HG03025 (cell line): ENCODE results near the gene ABHD1.
"Not testable (repeated sequence)": the region's sequence is repeated elsewhere in the genome, so short reads cannot be mapped to it uniquely, and the experiment has no call there.

ENCODE experiments used
- ATAC-seq: cut with Tn5 transposase; IDR thresholded peaks from one replicate; pipeline ENCODE4 v1.9.1; 2021; ENCODE audit warnings: mild to moderate bottlenecking, moderate library complexity; ENCODE audit not compliant: unreplicated experiment, low FRiP score

Gene ABHD1

DNA sequence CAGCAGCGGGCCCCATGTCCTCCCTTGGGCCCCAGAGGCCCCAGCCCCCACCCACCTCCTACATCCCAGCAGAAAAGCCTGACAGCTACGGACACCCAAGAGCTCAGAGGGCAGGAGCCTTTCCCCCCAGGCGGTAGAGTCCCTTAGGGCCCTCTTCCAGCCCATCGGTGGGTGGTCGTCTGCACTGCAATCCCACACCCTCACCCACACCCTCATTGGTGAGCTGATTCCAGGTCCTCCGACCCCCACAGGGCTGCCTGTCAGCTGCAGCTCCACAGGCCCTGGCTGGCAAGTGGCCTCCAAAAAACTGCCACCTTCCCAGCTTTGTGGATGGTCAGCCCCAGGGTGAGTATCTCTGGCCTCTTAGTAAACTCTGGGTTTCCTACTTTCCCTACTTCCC, 35.7 kb downstream of the ABHD1 start:
- no peak for ATAC-seq

DNA sequence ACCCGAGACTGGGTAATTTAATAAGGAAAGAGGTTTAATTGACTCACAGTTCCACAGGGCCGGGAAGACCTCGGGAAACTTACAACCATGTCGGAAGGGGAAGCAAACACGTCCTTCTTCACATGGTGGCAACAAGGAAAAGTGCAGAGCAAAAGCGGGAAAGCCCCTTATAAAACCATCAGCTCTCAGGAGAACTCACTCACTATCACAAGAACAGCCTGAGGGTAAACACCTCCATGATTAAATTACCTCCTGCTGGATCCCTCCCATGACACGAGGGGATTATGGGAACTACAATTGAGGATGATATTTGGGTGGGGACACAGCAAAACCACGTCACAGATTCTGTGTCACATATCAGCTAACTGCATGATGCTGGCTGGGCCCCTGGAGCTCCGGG, 36.6 kb downstream of the ABHD1 start:
- ATAC-seq: no peak

DNA sequence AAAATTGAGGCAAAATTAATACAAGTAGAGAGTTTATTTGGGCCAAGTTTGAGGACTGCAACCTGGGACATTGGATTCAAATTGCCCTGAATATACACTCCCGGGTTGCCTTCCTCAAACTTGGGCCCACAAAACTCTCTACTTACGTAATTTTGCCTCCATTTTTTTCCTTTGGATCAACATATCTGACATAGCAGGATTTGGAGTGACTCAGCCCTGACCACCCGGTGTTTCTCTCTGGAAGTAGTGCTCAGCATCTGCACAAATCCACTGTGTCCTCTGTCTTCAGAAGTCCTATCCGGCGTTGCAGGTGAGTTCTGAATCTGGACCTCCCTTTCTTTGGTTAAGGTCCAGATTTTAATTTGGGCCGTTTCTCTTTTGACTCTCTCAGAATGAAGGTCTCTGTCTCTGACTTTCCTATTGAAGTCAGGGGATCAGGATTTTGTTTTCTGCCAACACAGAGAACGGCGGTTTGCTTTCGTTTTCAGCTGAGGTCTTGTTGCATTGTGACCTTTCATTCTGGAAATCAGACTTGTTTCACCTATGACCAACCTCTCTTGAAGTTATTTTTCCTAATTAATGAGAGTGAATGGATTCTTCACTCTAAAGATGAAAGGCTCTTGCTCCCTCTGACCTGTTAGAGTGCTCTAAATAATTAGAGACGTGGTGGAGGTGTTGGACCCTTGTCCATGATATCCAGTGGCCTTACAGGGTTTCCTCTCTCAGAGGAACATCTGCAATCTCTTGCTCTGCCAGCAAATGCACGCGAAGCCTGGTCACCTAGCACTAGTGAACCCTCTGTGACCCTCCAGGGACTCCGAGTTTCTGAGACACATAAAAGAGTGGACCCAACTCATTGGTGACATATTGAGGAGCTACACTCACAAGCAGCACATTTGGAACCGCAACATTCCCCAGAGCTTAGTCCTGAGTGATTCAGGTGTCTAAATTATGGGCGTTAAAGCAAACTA, 38.8 kb downstream of the ABHD1 start:
- no peak for ATAC-seq

DNA sequence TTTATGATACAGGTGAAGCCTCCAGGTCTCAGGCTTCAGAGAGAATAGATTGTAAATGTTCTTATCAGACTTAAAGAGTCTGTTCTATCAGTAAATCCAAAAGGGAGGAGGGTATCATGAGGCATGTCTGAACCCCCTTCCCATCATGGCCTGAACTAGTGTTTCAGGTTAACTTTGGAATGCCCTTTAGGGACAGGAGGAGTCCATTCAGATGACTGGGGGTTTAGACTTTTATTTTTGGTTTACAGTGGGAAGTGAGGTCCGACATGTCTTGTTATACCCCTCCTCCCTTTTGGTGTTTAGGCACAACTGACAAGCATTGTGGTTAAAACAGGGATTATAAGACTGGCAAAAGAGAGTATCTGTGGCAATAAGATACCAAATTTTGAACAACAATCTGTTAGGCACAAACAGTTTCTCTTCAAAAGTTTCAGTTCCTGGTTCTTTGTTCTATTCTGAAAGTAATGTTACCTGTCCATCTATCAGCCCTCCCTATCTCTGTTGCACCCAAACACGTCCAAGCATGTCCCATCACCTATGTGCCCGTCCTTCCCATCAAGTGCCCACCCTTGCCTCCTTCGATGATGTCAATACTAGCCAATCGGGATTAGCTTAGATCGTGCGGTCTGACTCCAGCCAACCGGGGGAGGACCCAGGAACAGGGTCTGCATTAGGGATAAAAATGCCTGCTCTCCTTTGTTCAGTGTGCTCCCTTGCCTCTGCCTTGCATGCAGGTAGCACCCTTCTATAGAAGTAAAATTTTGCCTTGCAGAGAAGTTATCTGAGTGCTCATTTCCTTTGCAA, 41.5 kb downstream of the ABHD1 start:
- no peak for ATAC-seq

DNA sequence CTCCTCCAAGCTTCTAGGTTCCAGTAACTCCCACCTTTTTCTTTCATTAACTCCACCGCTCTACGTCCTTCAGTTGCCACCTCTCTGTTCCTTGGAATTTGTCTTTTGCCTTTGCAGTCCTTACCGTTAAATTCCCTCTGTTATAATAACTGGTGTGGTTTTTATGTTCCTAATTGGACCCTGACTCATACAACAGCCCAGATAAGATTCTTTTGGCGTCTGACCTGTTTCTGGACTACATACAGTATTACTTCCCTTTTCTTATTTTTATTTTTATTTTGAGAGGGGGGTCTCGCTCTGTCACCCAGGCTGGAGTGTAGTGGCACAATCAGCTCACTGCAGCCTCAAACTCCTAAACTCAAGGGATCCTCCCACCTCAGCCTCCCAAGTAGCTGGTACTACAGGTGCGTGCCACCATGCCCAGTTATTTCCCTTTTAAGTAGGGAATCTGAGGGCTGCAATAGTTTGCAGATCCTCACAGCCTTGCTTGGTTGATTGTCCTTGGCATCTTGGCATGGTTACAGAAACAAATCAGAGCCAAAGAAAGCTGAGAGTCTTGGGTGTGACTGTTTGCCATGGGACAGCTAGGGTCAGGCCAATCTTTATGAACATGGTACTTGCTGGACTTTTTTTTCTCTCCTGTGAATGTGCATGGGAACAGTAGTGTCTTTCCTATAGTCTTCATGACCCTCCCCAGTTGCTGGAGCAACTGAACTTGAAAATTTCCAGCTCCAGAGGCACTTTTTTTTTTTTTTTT, 47.1 kb downstream of the ABHD1 start:
- ATAC-seq: no peak

DNA sequence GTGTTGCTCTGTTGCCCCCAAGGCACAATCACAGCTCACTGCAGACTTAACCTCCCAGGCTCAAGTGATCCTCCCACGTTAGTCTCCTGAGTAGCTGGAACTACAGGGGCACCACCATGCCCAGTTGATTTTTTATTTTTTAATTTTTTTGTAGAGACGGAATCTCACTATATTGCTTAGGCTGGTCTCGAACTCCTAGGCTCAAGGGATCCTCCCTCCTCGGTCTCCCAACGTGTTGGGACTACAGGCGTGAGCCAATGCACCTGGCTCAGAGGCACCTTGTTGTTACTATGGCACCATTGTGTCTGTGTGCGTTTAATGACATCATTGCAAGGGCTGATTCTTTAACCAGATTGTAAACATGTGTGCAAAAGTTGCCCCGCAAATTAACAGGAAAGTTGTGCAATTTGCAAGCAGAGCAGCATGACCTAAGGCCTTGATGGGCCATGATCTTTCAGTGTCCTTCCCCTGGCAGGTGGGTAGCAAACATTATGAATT, 47.8 kb downstream of the ABHD1 start:
- ATAC-seq: no peak

DNA sequence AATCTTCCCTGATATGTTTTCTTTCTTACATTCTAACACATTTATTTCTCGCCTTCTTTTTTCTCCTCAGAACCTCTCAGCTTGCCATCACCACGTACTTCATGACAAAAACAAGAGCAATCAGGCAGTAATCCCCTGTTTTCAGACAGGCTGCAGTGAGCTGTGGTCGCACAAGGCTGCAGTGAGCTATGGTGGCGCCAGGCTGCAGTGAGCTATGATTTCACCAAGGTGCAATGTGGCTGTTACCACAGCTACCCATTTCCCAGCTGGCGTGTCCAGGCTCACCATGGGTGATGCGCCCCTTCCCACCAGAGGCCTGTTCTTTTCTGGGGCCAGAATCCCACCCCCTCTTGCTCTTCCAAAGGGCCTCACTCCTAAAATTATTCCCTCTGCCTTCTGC, 51.0 kb downstream of the ABHD1 start:
- no peak for ATAC-seq

DNA sequence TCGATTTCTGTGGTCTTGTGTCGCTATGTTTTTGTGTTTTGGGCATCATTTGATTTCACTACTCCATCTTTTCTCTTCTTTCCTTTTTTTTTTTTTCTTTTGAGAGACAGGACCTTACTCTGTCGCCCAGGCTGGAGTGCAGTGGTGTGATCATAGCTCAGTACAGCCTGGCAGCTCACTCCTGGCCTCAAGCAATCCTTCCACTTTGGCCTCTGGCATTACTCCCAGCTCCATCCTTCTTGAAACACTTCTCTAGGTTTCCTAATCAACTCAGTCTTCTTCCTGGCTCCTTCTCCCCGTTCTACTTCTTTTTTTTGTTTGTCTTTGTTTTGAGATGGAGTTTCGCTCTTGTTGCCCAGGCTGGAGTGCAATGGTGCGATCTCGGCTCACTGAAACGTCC, 51.7 kb downstream of the ABHD1 start:
- no peak for ATAC-seq

DNA sequence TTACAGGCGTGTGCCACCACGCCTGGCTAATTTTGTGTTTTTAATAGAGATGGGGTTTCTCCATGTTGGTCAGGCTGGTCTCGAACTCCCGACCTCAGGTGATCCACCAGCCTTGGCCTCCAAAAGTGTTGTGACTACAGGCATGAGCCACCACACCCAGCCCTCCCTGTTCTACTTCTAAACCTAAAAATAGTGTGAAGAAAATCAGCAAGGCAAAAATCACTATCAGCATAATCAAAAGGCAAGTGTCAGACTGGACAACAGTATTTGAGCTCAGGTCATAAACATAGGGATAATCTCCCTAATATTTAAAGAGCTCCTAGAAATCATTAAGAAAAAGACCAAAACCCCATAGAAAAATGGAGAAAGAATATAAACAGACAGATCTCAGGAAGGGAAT, 52.2 kb downstream of the ABHD1 start:
- not testable (repeated sequence) for ATAC-seq

DNA sequence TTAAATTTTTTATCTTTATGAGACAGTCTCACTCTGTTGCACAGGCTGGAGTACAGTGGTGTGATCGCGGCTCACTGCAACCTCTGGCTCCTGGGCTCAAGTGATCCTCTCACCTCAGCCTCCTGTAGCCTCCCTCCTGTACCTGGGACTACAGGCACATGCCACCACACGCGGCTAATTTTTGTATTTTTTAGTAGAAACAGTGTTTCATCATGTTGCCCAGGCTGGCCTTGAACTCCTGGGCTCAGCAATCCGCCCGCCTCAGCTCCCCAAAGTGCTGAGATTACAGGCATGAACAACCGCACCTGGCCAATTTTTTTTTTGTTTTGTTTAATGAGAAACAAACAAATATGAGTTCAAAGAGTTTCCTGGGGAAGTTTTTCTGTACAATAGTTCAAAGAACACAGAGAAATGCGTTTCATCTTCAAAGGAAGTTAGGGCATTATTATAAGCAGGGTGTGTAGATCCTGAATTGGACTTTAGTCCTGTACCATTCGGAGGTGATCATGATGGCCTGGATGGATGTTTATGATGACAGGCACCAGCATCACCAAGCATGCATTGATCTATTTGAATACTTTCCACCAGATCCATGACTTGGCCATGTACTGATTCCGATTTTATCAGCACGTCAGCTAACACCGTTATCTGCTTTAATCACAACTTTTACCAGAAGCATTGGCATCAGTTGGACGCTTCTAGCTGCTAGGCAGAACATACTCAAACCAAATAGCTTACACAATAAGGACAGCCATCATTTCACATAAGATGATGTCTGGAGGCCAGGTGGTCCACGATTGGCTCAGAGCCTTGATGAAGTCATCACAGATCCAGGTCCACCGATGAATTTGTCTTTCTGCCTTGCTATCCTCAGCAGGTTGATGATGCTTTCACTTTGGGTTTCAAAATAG, 54.1 kb downstream of the ABHD1 start:
- ATAC-seq: no peak

DNA sequence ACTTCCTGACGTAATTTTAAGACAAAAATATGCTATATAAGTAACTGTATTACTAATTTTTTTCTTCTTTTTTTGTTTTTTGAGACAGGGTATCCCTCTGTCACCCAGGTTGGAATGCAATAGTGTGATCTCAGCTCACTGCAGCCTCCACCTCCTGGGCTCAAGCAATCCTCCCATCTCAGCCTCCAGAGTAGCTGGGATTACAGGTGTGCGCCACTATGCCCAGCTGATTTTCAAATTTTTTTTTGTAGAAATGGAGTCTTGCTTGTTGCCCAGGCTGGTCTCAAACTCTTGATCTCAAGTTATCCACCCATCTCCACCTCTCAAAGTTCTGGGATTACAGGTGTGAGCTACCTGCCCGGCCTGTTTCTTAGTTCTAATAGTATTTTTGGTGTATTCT, 54.9 kb downstream of the ABHD1 start:
- no peak for ATAC-seq

DNA sequence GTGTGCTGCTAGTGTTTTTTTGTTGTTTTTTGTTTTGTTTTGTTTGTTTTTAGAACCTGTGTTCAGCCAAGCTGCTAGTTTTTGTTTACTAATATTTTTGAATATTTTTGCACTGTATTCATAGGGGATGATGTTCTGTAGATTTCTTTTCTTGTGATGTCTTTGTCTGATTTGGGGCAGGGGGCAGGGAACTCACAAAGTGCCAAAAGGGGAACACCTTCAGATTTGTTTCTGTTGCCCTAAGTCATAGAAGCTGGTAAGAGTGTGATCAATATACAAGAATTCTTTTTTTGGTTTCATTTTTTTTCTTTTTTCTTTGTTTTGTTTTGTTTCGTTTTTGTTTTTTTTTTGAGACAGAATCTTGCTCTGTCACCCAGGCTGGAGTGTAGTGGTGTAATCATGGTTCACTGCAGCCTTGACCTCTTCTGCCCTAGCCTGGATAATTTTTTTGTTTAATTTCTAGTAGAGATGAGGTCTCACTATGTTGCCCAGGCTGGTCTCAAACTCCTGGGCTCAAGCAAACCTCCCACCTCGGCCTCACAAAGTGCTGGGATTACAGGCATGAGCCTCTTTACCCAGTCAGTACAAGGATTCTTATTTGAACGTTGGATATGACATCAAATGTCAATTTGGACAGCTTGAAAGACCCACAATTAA, 55.9 kb downstream of the ABHD1 start:
- ATAC-seq: no peak
